Activated T-cell treated with anti-CD3 and anti-CD28 coated beads for 4 hours (primary cell): ENCODE data around the gene TBC1D19.
"Not testable (repeated sequence)": the region's sequence is repeated elsewhere in the genome, so short reads cannot be mapped to it uniquely, and the experiment has no call there.

Experiments used
- DNase-seq: peaks from one replicate; pipeline ENCODE4 v3.0.0-alpha.2; 2020

TBC1D19 gene

GRCh38 chr4:26601204-26601603 lies 17.3 kb downstream of the TBC1D19 start:
- DNase-seq, result no peak

GRCh38 chr4:26607776-26608175 lies 23.9 kb downstream of the TBC1D19 start:
- DNase-seq, result no peak

GRCh38 chr4:26609391-26609790 lies 25.5 kb downstream of the TBC1D19 start:
- no peak for DNase-seq

- no peak for DNase-seq
Observed at GRCh38 chr4:26609868-26610267, 26.0 kb downstream of the TBC1D19 start.

- no peak for DNase-seq
Observed at GRCh38 chr4:26611372-26611771, 27.5 kb downstream of the TBC1D19 start.

- DNase-seq, result no peak
Observed at GRCh38 chr4:26611885-26612284, 28.0 kb downstream of the TBC1D19 start.

- no peak for DNase-seq
Observed at GRCh38 chr4:26613237-26613636, 29.4 kb downstream of the TBC1D19 start.

GRCh38 chr4:26613735-26614134 lies 29.9 kb downstream of the TBC1D19 start:
- no peak for DNase-seq

- no peak for DNase-seq
Observed at GRCh38 chr4:26619784-26620183, 35.9 kb downstream of the TBC1D19 start.

GRCh38 chr4:26621366-26621765 lies 37.5 kb downstream of the TBC1D19 start:
- DNase-seq, result no peak

GRCh38 chr4:26622913-26623312 lies 39.0 kb downstream of the TBC1D19 start:
- DNase-seq, result no peak

GRCh38 chr4:26626658-26627057 lies 42.8 kb downstream of the TBC1D19 start:
- DNase-seq, result not testable (repeated sequence)

GRCh38 chr4:26632916-26633315 lies 49.0 kb downstream of the TBC1D19 start:
- DNase-seq, result no peak

GRCh38 chr4:26634237-26634636 lies 50.4 kb downstream of the TBC1D19 start:
- no peak for DNase-seq

- no peak for DNase-seq
Observed at GRCh38 chr4:26636458-26636857, 52.6 kb downstream of the TBC1D19 start.

GRCh38 chr4:26640639-26641038 lies 56.8 kb downstream of the TBC1D19 start:
- not testable (repeated sequence) for DNase-seq

- no peak for DNase-seq
Observed at GRCh38 chr4:26647523-26648224, 63.8 kb downstream of the TBC1D19 start.

- DNase-seq, result no peak
Observed at GRCh38 chr4:26648260-26648659, 64.4 kb downstream of the TBC1D19 start.

- no peak for DNase-seq
Observed at GRCh38 chr4:26660261-26660660, 76.4 kb downstream of the TBC1D19 start.

GRCh38 chr4:26663888-26664287 lies 80.0 kb downstream of the TBC1D19 start:
- no peak for DNase-seq

GRCh38 chr4:26670903-26671537 lies 87.1 kb downstream of the TBC1D19 start:
- no peak for DNase-seq

- not testable (repeated sequence) for DNase-seq
Observed at GRCh38 chr4:26679040-26679695, 95.3 kb downstream of the TBC1D19 start.

- no peak for DNase-seq
Observed at GRCh38 chr4:26682436-26682835, 98.6 kb downstream of the TBC1D19 start.

GRCh38 chr4:26685250-26685649 lies 101.4 kb downstream of the TBC1D19 start:
- no peak for DNase-seq
